Stimulated activated CD4-positive, alpha-beta T cell treated with anti-CD3 and anti-CD28 coated beads, Interleukin-2, amount 100 ng/mL, for 24 hours (primary cell): ENCODE results near the gene PPP4R1.
"Not testable (repeated sequence)": the region's sequence is repeated elsewhere in the genome, so short reads cannot be mapped to it uniquely, and the experiment has no call there.

Experiments used
- DNase-seq, 2 donors: peaks; one replicate each; pipeline ENCODE4 v3.0.0-alpha.2; 2020

The PPP4R1 gene

DNA sequence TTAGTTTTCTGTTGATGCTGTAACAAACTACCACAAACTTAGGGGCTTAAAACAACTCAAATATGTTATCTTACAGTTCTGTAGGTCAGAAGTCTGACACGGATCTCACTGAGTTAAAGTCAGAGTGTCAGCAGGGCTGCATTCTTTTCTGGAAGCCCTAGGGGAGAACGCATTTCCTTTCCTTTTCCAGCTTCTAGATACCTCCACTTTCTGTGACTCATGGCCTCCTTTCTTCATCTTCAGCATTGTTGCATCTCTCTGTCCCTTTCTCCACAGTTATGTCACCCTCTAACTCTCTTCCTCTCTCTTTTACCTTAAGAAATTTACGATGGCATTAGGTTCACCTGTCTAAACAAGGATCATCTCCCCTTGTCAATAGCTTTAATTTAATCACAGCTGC, 13.3 kb upstream of the PPP4R1 start:
- DNase-seq, result no peak

DNA sequence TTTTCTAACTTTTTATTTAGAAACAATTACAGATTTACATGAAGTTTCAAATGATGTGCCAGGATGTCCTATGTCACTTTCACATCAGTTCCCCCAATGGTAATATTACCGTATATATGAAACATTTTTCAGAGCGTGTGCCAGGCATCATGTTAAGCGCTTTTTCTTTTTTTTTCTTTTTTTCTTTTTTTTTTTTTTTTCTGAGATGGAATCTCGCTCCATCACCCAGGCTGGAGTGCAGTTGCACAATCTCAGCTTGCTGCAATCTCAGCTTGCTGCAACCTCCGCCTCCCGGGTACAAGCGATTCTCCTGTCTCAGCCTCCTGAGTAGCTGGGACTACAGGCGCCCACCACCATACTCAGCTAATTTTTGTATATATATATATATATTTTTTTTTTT, 5.6 kb upstream of the PPP4R1 start:
- no peak for DNase-seq

DNA sequence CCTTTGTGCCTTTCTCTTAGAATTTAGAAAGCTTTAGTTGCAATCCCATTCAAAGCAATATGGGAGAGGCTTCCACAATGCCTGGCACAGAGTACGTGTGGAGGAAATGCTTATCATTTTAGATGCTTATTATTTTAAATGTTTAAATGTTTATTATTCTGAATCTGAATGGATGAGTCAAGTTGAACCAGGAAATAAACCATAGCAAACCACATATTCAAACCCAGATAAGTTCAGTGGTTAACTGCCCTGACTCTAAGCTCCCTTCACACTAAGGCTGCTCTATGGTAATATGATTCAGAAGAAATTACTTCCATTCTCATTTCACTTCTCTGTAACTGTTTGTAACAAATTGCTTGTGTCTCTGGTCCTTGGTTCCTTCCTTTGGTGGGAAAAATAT, 5.2 kb upstream of the PPP4R1 start:
- DNase-seq, result no peak

DNA sequence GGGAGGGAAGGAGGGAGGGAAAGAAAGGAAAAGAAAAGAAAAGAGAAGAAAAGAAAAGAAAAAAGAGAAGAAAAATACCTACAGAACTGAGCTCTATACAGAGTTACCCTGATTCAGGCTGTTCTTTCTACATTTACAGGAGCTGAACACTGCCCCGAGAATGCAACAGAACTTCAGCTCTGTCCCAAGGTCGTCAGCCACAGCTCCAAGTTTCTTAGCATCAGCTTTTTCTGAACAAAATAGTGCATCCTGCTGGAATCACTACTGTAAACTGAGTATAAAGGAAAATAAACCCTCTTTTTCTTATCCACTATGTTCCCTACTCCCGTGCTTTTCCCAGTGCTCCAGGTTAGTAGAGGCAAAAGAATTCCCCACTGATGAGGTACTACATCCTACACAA, 4.7 kb upstream of the PPP4R1 start:
- no peak for DNase-seq

DNA sequence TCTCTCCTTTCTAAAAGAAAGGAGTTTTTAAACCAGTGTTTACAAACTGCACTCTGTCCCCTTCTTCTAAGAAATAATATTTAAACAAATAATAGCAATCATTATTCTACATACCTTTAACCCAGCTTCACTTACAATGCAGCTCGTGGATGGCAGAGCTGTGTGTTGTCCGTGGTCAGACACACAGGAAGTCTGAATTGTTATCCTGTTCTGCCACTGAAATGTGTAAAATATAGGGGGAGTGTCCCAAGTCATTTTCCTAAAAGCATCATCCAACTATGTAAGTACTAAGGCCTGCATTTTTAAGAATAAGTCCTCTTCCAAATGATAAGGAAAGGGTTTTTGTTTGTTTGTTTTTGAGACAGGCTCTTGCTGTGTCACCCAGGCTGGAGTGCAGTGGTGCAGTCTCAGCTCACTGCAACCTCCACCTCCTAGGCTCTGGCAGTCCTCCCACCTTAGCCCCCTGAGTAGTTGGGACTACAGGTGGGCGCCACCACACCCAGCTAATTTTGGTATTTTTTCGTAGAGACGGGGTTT, 2.7 kb upstream of the PPP4R1 start:
- DNase-seq, result no peak

DNA sequence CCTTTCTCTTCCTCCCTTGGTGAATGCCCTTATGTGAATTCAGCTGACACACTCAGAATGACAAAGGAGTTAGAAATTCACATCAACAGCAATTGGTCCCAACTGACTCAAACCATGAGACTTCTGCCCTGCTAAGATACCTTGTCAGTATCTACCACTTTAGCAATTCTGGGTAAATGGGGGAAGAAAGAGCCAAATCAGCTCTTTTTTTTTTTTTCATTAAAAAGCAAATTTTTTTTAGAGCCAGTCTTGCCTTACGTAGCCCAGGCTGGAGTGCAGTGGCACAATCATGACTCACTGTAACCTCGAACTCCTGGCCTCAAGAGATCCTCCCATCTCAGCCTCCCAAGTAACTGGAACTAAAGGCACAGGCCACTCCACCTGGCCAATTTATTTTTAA, 1.7 kb upstream of the PPP4R1 start:
- no peak for DNase-seq

DNA sequence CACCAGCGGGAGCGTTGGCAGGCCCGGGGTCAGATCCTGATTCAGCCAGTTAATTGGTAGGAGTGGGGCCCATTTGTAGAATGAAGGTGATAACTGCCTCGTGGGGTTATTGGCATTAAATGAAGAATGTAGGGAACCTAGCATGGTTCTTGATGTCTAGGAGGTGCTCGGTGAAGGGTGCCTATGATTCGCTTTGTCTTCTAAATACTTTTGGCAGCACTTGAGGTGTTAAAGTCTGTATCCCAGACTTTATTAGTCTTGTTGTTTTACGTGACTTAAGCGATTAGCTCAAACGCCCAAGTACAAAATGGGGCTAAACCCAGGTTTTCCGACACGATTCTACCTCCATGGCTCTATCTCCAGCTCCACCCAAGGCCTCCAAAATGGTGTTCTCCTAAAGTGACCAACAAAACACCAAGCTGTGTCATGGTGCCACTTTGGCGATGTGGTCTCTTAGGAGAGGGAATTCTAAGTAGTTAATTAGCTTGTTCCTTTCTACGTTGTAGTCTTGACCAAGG, 980 bp upstream of the PPP4R1 start:
- DNase-seq, result no peak

DNA sequence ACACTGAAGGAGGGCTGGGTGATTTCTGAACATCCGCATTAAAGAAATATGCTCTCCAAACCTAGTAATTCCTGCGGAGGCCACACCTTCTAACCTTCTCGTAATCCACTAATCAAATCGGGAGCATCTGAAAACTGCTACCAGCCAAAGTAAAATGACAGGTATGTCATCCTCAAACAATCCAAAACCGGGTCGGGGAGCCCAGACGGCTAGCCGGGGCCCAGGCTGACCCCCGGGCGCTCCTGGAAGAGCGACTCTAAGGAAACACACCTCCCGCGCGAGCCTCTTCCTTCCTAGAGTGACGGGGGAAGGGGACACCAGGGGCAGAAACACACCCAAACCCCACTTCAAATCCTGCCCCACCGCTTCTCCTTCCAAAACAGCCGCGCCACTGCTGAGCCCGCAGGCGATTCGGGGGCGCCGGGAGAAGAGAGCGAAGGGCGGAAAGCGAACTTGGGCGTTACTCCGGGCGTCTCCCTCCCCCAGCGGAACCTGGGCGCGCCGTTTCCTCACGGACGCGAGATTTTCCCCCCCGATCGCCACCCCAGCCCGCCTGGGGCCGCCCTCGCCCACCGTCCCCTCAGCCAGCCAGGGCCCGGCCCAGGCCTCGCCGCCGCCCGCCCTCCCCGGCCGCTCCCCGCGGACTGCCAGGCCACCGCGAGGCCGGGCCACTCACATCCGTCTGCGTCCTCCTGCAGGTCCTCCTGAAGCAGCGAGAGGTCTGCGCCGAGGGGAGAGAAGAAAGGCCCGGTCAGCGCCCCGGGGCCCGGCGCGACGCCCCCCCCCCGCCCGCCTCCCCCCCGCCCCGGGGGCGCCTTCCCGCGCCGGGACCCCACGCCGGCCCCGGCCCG, 584 bp downstream of the PPP4R1 start:
- DNase-seq, result peak; percentile 46 to 57

DNA sequence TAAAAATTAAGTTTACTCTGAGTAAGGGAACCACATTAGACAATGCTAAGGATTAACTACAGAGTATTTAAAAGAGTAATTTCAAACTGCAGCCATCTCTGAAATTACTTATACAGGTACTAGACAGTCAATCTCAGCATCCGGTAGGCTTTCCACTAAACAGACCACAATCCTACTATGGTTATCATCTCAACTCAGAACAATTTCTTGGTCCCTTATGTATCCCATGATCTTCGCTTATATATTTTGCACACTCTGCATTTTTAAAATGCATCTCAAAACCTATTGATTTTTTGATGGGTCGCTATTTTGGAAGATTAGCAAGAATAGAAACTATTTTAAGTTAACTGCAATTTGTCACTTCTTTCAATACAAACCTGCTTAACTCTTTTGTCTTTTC, 1.4 kb downstream of the PPP4R1 start:
- DNase-seq, result no peak

DNA sequence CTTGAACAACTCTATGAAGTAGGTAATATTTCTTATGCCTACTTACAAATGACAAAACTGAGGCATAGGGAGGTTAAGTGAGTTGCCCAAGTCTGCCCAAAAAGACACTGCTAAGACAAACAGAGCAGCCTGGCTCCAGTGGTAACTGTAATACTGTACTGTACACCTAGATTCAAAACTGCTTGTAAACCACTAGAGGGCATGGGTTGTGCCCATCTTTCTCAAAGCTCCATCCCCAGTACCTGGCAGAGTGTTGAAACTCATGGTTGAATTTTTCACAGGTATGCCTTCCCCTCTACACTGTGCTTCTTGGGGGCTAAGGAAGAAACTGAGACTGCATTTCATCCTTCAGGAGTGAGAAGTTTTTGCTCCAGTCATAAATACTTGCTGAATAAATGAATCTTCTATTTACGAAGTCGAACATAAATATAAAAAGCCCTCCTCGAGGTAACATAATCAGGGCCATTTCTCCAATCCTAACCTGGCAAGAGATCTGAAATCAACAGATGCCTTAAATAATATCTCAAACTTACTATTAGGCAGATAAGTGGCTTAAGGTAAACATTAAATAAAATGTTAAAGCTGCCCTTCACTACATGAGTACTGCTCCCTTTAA, 2.0 kb downstream of the PPP4R1 start:
- DNase-seq, result peak in 1 of 2 donors; percentile 28

DNA sequence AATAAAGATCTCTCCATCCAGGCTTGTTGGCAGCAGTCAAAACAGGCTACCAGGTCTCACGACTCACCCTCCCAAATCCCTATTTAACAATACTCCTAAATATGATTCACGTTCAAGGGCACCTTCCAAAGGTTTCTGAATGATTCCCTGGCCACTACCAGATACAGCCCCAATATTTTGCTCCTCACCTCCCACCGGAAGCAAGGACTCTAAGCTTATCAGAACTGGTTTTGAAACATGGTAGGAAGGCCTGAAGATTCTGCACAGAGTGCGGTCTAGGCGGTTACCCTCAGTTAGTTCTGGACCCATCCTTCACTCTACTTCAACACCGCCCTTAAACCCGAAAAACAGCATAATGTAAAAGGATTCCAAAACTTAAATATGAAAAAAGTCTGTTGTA, 5.2 kb downstream of the PPP4R1 start:
- DNase-seq, result no peak

DNA sequence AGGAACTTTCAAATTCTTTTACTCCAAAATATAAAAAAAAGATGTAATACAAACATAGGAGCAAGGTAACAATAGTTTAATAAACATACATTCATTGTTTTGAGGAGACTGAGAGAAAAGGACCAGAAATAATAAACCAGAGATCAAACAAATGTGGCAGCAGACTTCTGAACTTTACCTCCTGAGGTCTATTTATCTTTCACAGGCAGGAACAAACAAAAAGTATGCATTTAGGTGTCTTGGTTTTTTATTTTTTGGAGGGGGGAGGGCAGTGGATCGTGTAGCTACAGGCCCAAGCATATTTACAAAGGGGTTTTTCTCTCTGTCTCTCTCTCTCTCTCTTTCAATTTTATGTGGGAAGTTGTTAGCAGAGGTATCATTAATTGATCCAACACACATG, 5.6 kb downstream of the PPP4R1 start:
- no peak for DNase-seq

DNA sequence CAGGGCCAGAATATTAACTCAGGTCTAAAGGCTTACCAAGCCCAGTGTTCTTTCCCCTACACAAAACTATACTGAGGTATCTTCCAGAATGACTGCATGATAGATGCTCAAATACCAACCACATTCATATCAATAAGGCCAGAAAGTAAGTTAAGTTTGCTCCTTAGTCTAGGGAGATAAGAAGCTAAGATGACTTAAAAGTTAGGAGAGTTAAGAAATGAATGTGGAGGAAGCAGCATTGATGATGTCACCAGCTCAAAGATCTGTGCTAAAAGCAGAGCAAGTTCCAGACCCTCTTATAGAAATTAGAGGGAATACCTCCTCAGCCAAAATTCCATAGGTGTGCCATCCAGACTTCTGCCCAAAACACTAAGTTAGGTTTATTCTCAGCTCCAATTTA, 6.1 kb downstream of the PPP4R1 start:
- DNase-seq, result no peak

DNA sequence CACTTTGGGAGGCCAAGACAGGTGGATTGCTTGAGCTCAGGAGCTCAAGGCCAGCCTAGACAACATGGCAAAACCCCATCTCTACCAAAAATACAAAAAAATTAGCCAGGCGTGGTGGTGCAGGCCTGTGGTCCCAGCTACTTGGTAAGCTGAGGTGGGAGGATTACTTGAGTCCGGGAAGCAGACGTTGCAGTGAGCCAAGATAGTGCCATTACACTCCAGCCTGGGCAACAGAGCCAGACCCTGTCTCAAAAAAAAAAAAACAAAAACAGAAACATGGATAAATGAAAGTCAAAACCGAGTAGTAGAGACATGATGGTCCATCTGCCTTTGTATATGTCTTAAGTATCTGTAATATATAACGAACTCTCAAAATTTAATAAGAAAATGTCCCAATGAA, 7.2 kb downstream of the PPP4R1 start:
- not testable (repeated sequence) for DNase-seq

DNA sequence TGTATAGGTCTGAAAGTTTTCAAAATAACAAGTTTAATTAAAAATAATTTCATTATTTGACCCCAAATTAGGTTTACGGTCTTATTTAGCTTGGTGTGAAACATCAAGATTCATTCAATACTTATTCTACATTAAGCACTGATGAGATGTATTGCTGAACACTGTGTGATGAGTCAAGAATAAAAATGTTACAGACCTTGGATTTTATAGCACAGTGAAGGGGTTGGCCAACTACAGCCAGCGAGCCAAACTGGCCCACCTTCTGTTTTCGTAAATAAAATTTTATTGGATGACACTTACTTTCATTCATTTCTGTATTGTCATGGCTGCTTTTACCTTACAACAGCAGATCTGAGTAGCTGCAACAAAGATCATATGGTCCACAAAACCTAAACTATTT, 8.3 kb downstream of the PPP4R1 start:
- DNase-seq, result no peak

DNA sequence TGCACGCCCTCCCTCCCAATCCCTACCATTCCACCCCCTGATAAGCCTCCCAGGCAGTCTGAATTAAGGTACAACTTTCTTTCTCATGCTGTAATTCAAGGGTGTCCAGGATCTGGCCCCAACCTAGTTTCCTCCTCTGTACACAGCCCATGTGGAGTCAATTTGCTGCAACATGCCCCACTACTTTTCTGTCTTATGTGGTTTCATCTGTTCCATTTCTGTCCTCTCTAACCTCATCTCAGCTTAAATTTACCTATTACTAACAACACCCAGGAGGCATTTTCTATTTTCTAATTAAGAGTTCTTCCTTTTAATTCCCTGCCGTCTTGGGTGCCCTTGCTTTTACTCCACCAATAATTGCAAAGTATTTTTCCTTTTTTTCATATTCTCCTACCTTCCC, 10.0 kb downstream of the PPP4R1 start:
- DNase-seq, result no peak

DNA sequence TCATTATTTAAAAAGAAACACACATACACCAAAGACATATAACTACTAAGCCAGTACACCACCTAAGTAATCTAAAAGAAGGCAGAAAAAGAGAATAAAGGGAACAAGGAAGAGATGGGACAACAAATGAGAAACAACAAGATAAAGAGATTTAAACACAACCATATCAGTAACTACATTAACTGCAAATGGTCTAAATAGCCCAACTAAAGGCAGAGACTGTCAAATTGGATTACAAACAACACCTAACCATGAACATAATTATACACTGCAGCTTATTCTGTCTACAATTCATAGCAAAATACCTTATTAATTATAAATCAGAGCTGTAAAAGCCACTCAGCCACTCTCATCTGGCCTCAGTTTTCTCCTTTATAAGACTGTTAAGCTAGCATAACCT, 15.0 kb downstream of the PPP4R1 start:
- no peak for DNase-seq

DNA sequence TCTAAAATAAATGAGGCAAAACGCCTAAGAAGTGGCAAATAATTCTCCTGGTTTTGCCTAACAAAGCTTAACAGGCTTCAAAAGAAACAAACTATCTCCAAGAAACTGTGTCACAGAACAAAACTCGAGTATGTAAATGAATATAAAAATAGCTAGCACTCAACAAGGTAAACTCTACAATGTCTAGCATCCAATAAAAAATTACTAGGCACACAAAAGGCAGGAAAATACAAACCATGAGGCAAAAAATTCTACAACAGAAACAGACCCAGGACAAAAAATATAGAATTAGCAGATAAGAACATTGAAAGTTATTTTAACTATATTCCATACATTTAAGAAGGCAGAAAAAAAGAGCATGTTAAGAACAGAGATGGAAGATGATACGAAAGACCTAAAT, 16.8 kb downstream of the PPP4R1 start:
- DNase-seq, result no peak

DNA sequence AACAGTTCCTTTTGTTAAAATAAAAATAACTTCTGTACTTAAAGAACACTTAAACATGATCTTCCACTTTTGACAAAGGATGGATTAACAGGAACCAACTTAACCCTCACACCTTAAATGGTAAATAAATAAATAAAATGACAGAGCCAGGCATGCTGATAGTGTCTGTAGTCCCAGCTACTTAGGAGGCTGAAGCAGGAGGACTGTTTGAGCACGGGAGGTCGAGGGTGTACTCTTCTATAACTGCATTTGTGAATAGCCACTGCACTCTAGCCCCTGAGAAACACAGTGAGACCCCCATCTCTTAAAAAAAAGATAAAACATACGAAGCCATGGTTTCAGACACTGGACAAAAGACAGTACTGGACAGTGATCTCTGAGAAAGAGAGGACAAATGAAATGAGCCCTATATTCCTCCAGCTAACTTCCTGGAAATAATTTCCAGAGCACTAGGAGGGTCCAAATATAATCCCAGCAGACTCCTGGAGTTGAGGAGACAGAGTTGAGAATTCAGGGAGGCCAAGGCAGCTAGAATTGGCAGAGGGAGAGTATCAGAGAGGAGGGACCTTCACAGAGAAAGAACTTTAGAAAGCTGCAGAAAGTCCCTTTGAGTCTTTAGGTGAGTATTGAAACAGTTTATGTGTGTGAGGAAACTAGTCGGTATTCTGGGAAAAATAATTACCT, 17.4 kb downstream of the PPP4R1 start:
- no peak for DNase-seq

DNA sequence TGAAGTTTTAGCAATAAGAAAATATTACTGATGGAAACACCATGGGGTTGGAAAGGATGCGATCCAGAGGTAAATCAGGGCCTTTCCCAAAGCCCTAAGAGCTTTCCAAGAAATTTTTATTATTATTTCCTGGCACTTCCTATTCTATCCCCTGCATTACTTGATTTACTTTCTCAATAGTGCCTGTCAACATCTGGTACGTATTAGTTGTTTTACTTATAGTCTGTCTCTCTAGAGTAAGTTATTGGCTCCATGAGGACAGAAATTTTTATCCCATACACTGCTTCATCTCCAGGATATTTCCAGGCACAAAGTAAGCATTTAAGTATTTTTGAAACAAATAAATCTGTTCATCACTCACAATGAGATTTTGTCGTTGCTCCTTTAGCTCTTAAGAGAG, 18.1 kb downstream of the PPP4R1 start:
- no peak for DNase-seq

DNA sequence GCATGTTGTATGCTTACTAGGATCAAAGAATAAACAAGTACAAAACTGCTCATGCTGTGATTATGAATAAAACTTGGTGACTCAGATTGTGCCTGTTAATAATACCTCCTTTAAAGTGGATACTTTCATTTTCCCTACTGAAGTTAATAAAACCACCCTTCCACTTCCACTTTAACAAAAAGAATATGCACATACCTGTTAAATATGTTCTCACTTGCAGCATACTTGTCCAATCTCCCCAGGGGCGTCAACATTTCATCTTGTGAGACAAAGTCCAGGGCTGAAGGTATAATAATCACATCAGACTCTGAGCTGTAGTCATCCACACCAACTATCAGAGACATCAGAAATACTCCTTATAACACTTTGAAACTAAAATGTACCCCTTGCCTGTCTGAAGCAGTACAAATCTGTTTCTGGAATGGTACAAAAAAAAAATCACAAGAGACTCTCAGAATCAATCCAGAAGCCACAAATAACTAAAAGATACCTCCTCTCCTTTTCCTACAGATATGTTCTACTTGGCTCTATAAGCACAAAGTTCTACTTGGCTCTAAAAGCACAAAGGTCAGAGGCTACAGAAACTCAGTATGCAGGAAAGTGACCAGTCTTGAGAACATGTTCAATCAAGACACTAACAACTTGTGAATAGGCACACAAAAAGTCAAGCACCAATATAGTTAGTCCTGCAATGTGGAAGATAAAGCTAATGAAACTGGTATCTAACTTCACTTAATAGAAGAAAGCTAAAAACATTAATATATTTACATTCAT, 19.3 kb downstream of the PPP4R1 start:
- DNase-seq, result no peak

DNA sequence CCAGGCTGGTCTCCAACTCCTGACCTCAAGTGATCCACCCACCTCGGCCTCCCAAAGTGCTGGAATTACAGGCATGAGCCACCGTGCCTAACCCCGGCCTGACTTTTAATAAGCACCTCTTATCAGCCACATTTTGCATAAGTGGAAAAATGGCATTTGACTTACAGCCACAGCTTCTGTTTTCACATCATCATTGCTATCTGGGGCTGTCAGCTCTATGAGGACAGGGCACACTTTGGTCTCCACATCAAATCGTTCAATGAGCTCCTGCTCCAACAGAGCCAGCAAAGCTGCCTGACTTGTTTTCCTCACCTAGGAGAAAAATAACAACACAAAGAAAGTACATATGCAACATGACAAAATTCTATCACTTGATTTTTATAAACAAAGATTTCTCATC, 26.4 kb downstream of the PPP4R1 start:
- DNase-seq, result no peak

DNA sequence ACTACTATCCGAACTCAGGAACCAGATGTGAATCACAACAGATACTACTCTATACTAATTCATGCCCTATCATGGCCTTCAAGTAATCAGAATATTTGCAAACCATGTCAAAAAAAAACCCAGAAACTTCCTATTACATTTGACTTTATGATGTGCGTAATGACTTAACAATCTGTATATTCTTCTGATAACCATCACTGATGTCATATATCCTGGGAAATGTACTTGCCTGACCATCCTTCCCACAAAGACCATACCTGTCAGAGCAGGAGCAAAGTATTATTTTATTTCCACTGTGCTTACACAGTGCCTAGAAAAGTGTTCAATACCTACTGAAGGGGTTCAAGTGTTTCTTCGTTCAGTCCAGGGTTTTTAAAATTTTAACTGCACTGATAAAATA, 27.5 kb downstream of the PPP4R1 start:
- no peak for DNase-seq
